Measurements from ENCODE around the gene MAPK6.

The MAPK6 gene

GRCh38 chr15:52018693-52019393 is at the start of gene MAPK6:
Gene MAPK6, plus strand, starts transcription at chr15:52019219. Its CDS starts 27,242 bp downstream, at chr15:52046461.
- TF ChIP-seq, protein P1, sequence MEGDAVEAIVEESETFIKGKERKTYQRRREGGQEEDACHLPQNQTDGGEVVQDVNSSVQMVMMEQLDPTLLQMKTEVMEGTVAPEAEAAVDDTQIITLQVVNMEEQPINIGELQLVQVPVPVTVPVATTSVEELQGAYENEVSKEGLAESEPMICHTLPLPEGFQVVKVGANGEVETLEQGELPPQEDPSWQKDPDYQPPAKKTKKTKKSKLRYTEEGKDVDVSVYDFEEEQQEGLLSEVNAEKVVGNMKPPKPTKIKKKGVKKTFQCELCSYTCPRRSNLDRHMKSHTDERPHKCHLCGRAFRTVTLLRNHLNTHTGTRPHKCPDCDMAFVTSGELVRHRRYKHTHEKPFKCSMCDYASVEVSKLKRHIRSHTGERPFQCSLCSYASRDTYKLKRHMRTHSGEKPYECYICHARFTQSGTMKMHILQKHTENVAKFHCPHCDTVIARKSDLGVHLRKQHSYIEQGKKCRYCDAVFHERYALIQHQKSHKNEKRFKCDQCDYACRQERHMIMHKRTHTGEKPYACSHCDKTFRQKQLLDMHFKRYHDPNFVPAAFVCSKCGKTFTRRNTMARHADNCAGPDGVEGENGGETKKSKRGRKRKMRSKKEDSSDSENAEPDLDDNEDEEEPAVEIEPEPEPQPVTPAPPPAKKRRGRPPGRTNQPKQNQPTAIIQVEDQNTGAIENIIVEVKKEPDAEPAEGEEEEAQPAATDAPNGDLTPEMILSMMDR (IDR thresholded peaks at IDR 0.05; ENCODE audit: insufficient read depth, low read length, missing control alignments): no peak
- H3K4me3 ChIP-seq (ENCODE audit: low read depth, low read length): peak within 1 kb of the TSS; percentile 66
- DNase-seq (ENCODE audit: low read depth, low spot score): no peak
- CTCF ChIA-PET: interaction anchor here (1.1 kb wide), 1 partner anchor 59 kb away, joined by 4 read pairs; no protein-coding TSS in a partner anchor
- POLR2A ChIA-PET: no interaction called here

DNA sequence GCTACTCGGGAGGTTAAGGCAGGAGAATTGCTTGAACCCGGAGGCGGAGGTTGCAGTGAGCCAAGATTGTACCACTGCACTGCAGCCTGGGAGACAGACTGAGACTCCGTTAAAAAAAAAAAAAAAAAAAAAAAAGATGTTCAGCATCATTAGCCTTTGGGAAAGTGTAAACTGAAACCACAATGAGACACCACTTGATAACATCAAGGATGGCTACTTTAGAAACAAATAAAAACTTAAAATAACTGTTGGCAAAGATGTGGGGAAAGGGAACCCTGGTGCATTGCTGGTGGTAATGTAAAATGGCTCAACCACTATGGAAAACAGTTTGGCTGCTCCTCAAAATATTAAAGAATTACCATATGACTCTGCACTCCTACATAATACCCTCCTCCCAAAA is 49.3 kb upstream of the MAPK6 start:
- CTCF ChIA-PET: interaction anchor here (0.6 to 2.1 kb wide), 2 partner anchors 10 to 177 kb away, joined by 4 to 6 read pairs; no protein-coding TSS in a partner anchor
- POLR2A ChIA-PET: no interaction called here
- TF ChIP-seq, protein P1 (IDR thresholded peaks at IDR 0.05; ENCODE audit: insufficient read depth, low read length, missing control alignments): no peak
- no peak for DNase-seq (ENCODE audit: low read depth, low spot score)
- H3K4me3 ChIP-seq (ENCODE audit: low read depth, low read length): no peak overlapping the region

- TF ChIP-seq, protein P1 (IDR thresholded peaks at IDR 0.05; ENCODE audit: insufficient read depth, low read length, missing control alignments): no peak
- ChIA-PET CTCF (interaction anchor here (0.6 to 2.9 kb wide), 10 partner anchors 9 to 321 kb away, joined by 3 to 18 read pairs (median 4); no protein-coding TSS in a partner anchor), POLR2A (interaction anchor here (1.1 kb wide), 1 partner anchor 11 kb away, joined by 4 read pairs; no protein-coding TSS in a partner anchor)
- H3K4me3 ChIP-seq (ENCODE audit: low read depth, low read length): peak overlapping the region; percentile 91
- DNase-seq (ENCODE audit: low read depth, low spot score): no peak
Measured at GRCh38 chr15:51970132-51970817, 48.7 kb upstream of the MAPK6 start.

DNA sequence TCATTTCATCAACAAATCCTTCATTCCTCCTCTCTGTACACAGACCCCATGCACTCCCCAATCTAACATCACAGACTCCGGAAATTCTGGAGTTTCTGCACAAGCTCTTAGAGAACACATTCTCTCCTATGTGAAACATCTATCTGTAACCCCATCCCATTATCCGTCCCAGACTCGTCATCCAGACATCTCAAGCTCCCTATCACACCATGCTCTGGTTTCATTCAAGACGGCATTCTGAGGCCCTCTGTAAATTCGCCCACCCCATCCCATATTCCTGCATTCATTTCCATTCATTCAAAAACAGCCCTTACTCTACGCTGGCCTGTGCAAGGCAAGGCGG is 48.0 kb upstream of the MAPK6 start:
- no peak for DNase-seq (ENCODE audit: low read depth, low spot score)
- peak overlapping the region; percentile 91 for H3K4me3 ChIP-seq (ENCODE audit: low read depth, low read length)
- TF ChIP-seq, protein P1 (IDR thresholded peaks at IDR 0.05; ENCODE audit: insufficient read depth, low read length, missing control alignments): no peak
- ChIA-PET POLR2A (interaction anchor here (0.5 to 1.1 kb wide), 3 partner anchors 10 to 220 kb away, joined by 3 to 4 read pairs (median 4); no protein-coding TSS in a partner anchor), CTCF (interaction anchor here (0.6 to 2.9 kb wide), 12 partner anchors 8 to 321 kb away, joined by 3 to 18 read pairs (median 5); no protein-coding TSS in a partner anchor)

- peak within 1 kb of the TSS; percentile 91 for H3K4me3 ChIP-seq (ENCODE audit: low read depth, low read length)
- peak; percentile 93 for DNase-seq (ENCODE audit: low read depth, low spot score)
- ChIA-PET CTCF (interaction anchor here (1.0 to 2.9 kb wide), 14 partner anchors 8 to 322 kb away, joined by 3 to 18 read pairs (median 5); no protein-coding TSS in a partner anchor), POLR2A (interaction anchor here (0.5 to 1.1 kb wide), 5 partner anchors 9 to 487 kb away, joined by 3 to 4 read pairs (median 3); no protein-coding TSS in a partner anchor)
- TF ChIP-seq, protein P1 (IDR thresholded peaks at IDR 0.05; ENCODE audit: insufficient read depth, low read length, missing control alignments): peak; percentile 55
Measured at GRCh38 chr15:51971375-51972133, 47.5 kb upstream of the MAPK6 start, which contains the start of gene LEO1. Gene LEO1, minus strand, starts transcription at chr15:51971778. Its CDS starts 33 bp downstream, at chr15:51971745.

Measured in AG04449 (cell line).